ENCODE results near the gene GATD1. TPM values are rescaled to one million over a fixed set of nuclear protein-coding genes. Genes with fewer than 3 reads are reported as not detected.
A peak's percentile ranks its signal among the peaks of the same experiment; 100 is the strongest.
"Not testable (repeated sequence)": the region's sequence is repeated elsewhere in the genome, so short reads cannot be mapped to it uniquely, and the experiment has no call there.

Gene GATD1
- total RNA-seq, 1 donor from 2014 or later = 51.9 TPM

- Histone ChIP-seq H3K9me3 (ENCODE audit: insufficient read depth, low read depth, low read length) (no peaks in the 10 kb centered on the region), H2AFZ (ENCODE audit: low read depth, low read length) (no peak overlapping the region), H3K9ac (ENCODE audit: low read length) (no peak overlapping the region), H3K4me3 (ENCODE audit: insufficient read depth, low read depth, low read length) (no peak overlapping the region), H3K27me3 (ENCODE audit: insufficient read depth, low read length) (peaks cover 7% of the 10 kb centered on the region), H3K4me2 (ENCODE audit: low read length) (no peak overlapping the region), H3K27ac (ENCODE audit: low read depth, low read length) (no peak overlapping the region), H4K20me1 (ENCODE audit: insufficient read depth, low read length) (no peaks in the 10 kb centered on the region), H3K4me1 (ENCODE audit: insufficient read depth, low read length) (no peaks in the 10 kb centered on the region), H3K36me3 (ENCODE audit: insufficient read depth, low read length) (no peaks in the 10 kb centered on the region), H3K79me2 (ENCODE audit: insufficient read depth, low read length) (no peaks in the 10 kb centered on the region)
- peaks cover 3% of the 10 kb centered on the region for H3K36me3 Mint-ChIP-seq (ENCODE audit: low read depth, unreplicated experiment)
- no peak for DNase-seq (ENCODE audit: low read depth)
- no peaks in the 10 kb centered on the region for H3K9me3 Mint-ChIP-seq (ENCODE audit: unreplicated experiment)
- no peak for FAIRE-seq
- H3K27ac Mint-ChIP-seq (ENCODE audit: unreplicated experiment) = no peak overlapping the region
- H3K4me3 Mint-ChIP-seq (ENCODE audit: unreplicated experiment) = no peak overlapping the region
- H3K4me1 Mint-ChIP-seq (ENCODE audit: low read depth, unreplicated experiment) = peaks cover 7% of the 10 kb centered on the region
- TF ChIP-seq CTCF (IDR thresholded peaks at IDR 0.05; ENCODE audit: insufficient read depth, low read depth, low read length) (no peak), EZH2 (IDR thresholded peaks at IDR 0.05; ENCODE audit: insufficient read depth, low read length) (no peak)
- H3K27me3 Mint-ChIP-seq (ENCODE audit: low read depth, unreplicated experiment) = peaks cover 26% of the 10 kb centered on the region
Measured at GRCh38 chr11:737366-737765, 39.9 kb downstream of the GATD1 start.

DNA sequence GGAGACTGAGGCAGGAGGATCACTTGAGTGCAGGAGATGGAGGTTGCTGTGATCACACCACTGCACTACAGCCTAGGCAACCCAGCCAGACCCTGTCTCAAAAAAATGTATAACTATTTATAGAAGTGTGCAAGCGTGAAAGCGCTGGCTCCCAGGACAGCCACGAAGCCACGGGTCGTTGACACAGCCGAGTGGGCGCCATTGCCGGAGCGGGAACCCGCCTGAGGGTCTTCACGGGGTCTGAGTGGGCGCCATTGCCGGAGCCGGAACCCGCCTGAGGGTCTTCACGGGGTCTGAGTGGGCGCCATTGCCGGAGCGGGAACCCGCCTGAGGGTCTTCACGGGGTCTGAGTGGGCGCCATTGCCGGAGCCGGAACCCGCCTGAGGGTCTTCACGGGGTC is 42.7 kb downstream of the GATD1 start:
- not testable (repeated sequence) for FAIRE-seq; H2AFZ ChIP-seq (ENCODE audit: low read depth, low read length); H3K4me3 Mint-ChIP-seq (ENCODE audit: unreplicated experiment); H3K4me3 ChIP-seq (ENCODE audit: insufficient read depth, low read depth, low read length); H4K20me1 ChIP-seq (ENCODE audit: insufficient read depth, low read length); H3K79me2 ChIP-seq (ENCODE audit: insufficient read depth, low read length); H3K36me3 ChIP-seq (ENCODE audit: insufficient read depth, low read length); H3K9me3 Mint-ChIP-seq (ENCODE audit: unreplicated experiment); H3K9me3 ChIP-seq (ENCODE audit: insufficient read depth, low read depth, low read length); H3K27me3 ChIP-seq (ENCODE audit: insufficient read depth, low read length); H3K4me2 ChIP-seq (ENCODE audit: low read length); DNase-seq (ENCODE audit: low read depth); H3K36me3 Mint-ChIP-seq (ENCODE audit: low read depth, unreplicated experiment); H3K27ac ChIP-seq (ENCODE audit: low read depth, low read length); H3K4me1 Mint-ChIP-seq (ENCODE audit: low read depth, unreplicated experiment); H3K4me1 ChIP-seq (ENCODE audit: insufficient read depth, low read length); H3K9ac ChIP-seq (ENCODE audit: low read length)
- H3K27ac Mint-ChIP-seq (ENCODE audit: unreplicated experiment) = peak overlapping the region; percentile 18
- peaks cover 28% of the 10 kb centered on the region for H3K27me3 Mint-ChIP-seq (ENCODE audit: low read depth, unreplicated experiment)

- peaks cover 11% of the 10 kb centered on the region for H3K4me1 ChIP-seq (ENCODE audit: insufficient read depth, low read length)
- FAIRE-seq (no peak), DNase-seq (ENCODE audit: low read depth) (no peak)
- no peak overlapping the region for H3K4me2 ChIP-seq (ENCODE audit: low read length)
- H3K27me3 Mint-ChIP-seq (ENCODE audit: low read depth, unreplicated experiment) = peaks cover 23% of the 10 kb centered on the region
- no peak overlapping the region for H3K27ac ChIP-seq (ENCODE audit: low read depth, low read length)
- no peaks in the 10 kb centered on the region for H3K36me3 ChIP-seq (ENCODE audit: insufficient read depth, low read length)
- H3K4me3 ChIP-seq (ENCODE audit: insufficient read depth, low read depth, low read length) = no peak overlapping the region
- H3K27me3 ChIP-seq (ENCODE audit: insufficient read depth, low read length) = peaks cover 7% of the 10 kb centered on the region
- no peaks in the 10 kb centered on the region for H3K9me3 Mint-ChIP-seq (ENCODE audit: unreplicated experiment)
- no peak overlapping the region for H3K4me3 Mint-ChIP-seq (ENCODE audit: unreplicated experiment)
- no peak overlapping the region for H2AFZ ChIP-seq (ENCODE audit: low read depth, low read length)
- no peak overlapping the region for H3K27ac Mint-ChIP-seq (ENCODE audit: unreplicated experiment)
- no peaks in the 10 kb centered on the region for H3K9me3 ChIP-seq (ENCODE audit: insufficient read depth, low read depth, low read length)
- H3K4me1 Mint-ChIP-seq (ENCODE audit: low read depth, unreplicated experiment) = peaks cover 7% of the 10 kb centered on the region
- H3K9ac ChIP-seq (ENCODE audit: low read length) = no peak overlapping the region
- no peaks in the 10 kb centered on the region for H4K20me1 ChIP-seq (ENCODE audit: insufficient read depth, low read length)
- H3K79me2 ChIP-seq (ENCODE audit: insufficient read depth, low read length) = no peaks in the 10 kb centered on the region
- TF ChIP-seq EZH2 (IDR thresholded peaks at IDR 0.05; ENCODE audit: insufficient read depth, low read length) (no peak), CTCF (IDR thresholded peaks at IDR 0.05; ENCODE audit: insufficient read depth, low read depth, low read length) (no peak)
- H3K36me3 Mint-ChIP-seq (ENCODE audit: low read depth, unreplicated experiment) = peaks cover 3% of the 10 kb centered on the region
Measured at GRCh38 chr11:733072-733471, 44.2 kb downstream of the GATD1 start.
